ENCODE data around the gene AFP. TPM values are rescaled to one million over a fixed set of nuclear protein-coding genes. Genes with fewer than 3 reads are reported as not detected.

The AFP gene
- total and polyA plus RNA-seq, 2 of the 8 experiments (the other 6 are each of a cell fraction or from before 2014, with no cell fraction given) = 6.1 to 10.4 TPM

- Histone ChIP-seq H3K4me1 (replicated peaks in 1 of 4; ENCODE audit: control insufficient read depth in 3 of 4, insufficient read depth in 4 of 4, low read length in 3 of 4) (no peaks in the 10 kb centered on the region), H2BK20ac (ENCODE audit: low read length) (no peak overlapping the region), H3K79me2 (ENCODE audit: control insufficient read depth in 1 of 2, insufficient read depth in 2 of 2, low read length in 2 of 2) (no peaks in the 10 kb centered on the region), H3K9ac (replicated peaks in 1 of 4; ENCODE audit: extremely low read depth in 1 of 4, low read depth in 3 of 4, low read length in 3 of 4) (no peak overlapping the region), H3K23ac (ENCODE audit: insufficient read length) (no peak overlapping the region), H3K4me3 (ENCODE audit: extremely low read depth in 1 of 4, insufficient read depth in 2 of 4, low read depth in 3 of 4, low read length in 4 of 4) (no peak overlapping the region), H3K4ac (replicated peaks; ENCODE audit: insufficient read length, low read depth, low read length) (no peak overlapping the region), H2BK120ac (replicated peaks; ENCODE audit: low read depth, low read length) (no peak overlapping the region), H3K23me2 (ENCODE audit: low read depth, low read length) (no peaks in the 10 kb centered on the region), H3K36me3 (ENCODE audit: control insufficient read depth in 2 of 4, insufficient read depth in 4 of 4, low read length in 3 of 4) (no peaks in the 10 kb centered on the region), H4K5ac (ENCODE audit: insufficient read length, low read depth, low read length) (no peak overlapping the region), H2BK15ac (ENCODE audit: low read length) (no peak overlapping the region), H3K9me3 (ENCODE audit: insufficient read depth in 2 of 2, low read depth in 1 of 2, low read length in 1 of 2) (no peaks in the 10 kb centered on the region), H3K27me3 (replicated peaks in 1 of 4; ENCODE audit: control insufficient read depth in 3 of 4, extremely low read depth in 1 of 4, insufficient read depth in 3 of 4, low read length in 3 of 4) (no peaks in the 10 kb centered on the region), H4K8ac (ENCODE audit: extremely low read depth, insufficient read depth, low read length) (no peak overlapping the region), H4K20me1 (replicated peaks in 1 of 2; ENCODE audit: control insufficient read depth in 1 of 2, insufficient read depth in 2 of 2, low read length in 2 of 2) (no peaks in the 10 kb centered on the region), H3K18ac (ENCODE audit: extremely low read depth, low read length) (no peak overlapping the region), H3K27ac (ENCODE audit: low read depth, low read length) (no peak overlapping the region), H2AK5ac (ENCODE audit: low read depth, low read length) (no peak overlapping the region), H4K91ac (replicated peaks; ENCODE audit: insufficient read length, low read length) (no peak overlapping the region), H3K14ac (ENCODE audit: insufficient read length) (no peak overlapping the region), H2BK5ac (ENCODE audit: low read depth, low read length) (no peak overlapping the region), H2AFZ (ENCODE audit: low read length) (peak overlapping the region; percentile 92; the same call in 1 of the 2 replicates), H3K4me2 (ENCODE audit: insufficient read depth in 1 of 2, low read depth in 2 of 2, low read length in 2 of 2) (no peak overlapping the region), H3K56ac (replicated peaks; ENCODE audit: insufficient read length, low read depth, low read length) (no peak overlapping the region), H3K79me1 (ENCODE audit: low read depth, low read length) (no peaks in the 10 kb centered on the region), H2BK12ac (ENCODE audit: low read depth, low read length) (no peak overlapping the region)
- 48% methylated on average over 3 of the region's 3 CpGs; no CpG with 5 or more reads in 1 of the 2 experiments for WGBS, 2 experiments (ENCODE audit: extremely low coverage in 1 of 2, insufficient coverage in 1 of 2, insufficient read length in 1 of 2, insufficient replicate concordance in 2 of 2, low coverage in 1 of 2, low lambda C conversion rate in 2 of 2, missing lambda C conversion rate in 1 of 2)
- peak; percentile 50 for FAIRE-seq
- TF ChIP-seq EP300 (IDR thresholded peaks at IDR 0.05; ENCODE audit: borderline replicate concordance in 1 of 2, low read depth in 2 of 2, low read length in 2 of 2) (no peak), RAD21 (IDR thresholded peaks at IDR 0.05 in 1 of 2, conservative IDR thresholded peaks at IDR 0.05 in 1 of 2; ENCODE audit: low read depth in 2 of 2, low read length in 2 of 2) (peak; percentile 23 to 25; a peak in 3 of 4 replicates), CTCF (IDR thresholded peaks at IDR 0.05; ENCODE audit: control extremely low read depth in 1 of 3, insufficient read depth in 1 of 3, low read depth in 1 of 3, low read length in 3 of 3) (peak in 1 of 3 experiments; percentile 40; a peak in 2 of 4 replicates)
- DNase-seq (ENCODE audit: low read depth in 1 of 2, low spot score in 2 of 2) = no peak
- ChIA-PET CTCF (ENCODE audit: partially characterized antibody) (interaction anchor here (0.7 to 6.9 kb wide), 19 partner anchors 10 to 135 kb away, joined by 3 to 83 read pairs (median 4); no protein-coding TSS in a partner anchor), POLR2A (ENCODE audit: partially characterized antibody) (no interaction called here)
Observed at GRCh38 chr4:73434311-73434710, 1.7 kb upstream of the AFP start.
